Heart right ventricle (tissue), 16 donors: ENCODE data around the gene PIK3R1. TPM values are rescaled to one million over a fixed set of nuclear protein-coding genes. Genes with fewer than 3 reads are reported as not detected.

Source experiments
- ATAC-seq, 8 donors: fragments of 200-7000 bp; cut with Tn5 transposase; one replicate each; pipeline ENCODE4 v1.9.1; 2020; ENCODE audit warnings: mild to moderate bottlenecking in 8 of 8, moderate library complexity in 8 of 8, moderate number of reproducible peaks in 1 of 8
- DNase-seq, 2 donors: peaks; one replicate each; pipeline ENCODE4 v3.0.0-alpha.2; 2020
- H3K27ac ChIP-seq, 10 donors: fragments of 200-600 bp; sonication (generic) in 2 of 10; one replicate each; pipeline versions ENCODE4 v1.5.0 to v1.8.0; 2020 to 2022; ENCODE audit warnings: mild to moderate bottlenecking in 3 of 10
- H3K27me3 ChIP-seq, 7 donors: fragments of 200-600 bp; one replicate each; pipeline ENCODE4 v1.8.0; 2021 to 2022; ENCODE audit warnings: mild to moderate bottlenecking in 2 of 7
- H3K36me3 ChIP-seq, 9 donors: fragments of 200-600 bp; sonication (generic) in 1 of 9; one replicate each; pipeline versions ENCODE4 v1.5.0 to v1.8.0; 2020 to 2022; ENCODE audit warnings: mild to moderate bottlenecking in 2 of 9
- H3K4me1 ChIP-seq, 9 donors: fragments of 200-600 bp; sonication (generic) in 1 of 9; one replicate each; pipeline versions ENCODE4 v1.5.0 to v1.8.0; 2020 to 2022; ENCODE audit warnings: mild to moderate bottlenecking in 4 of 9
- H3K4me3 ChIP-seq, 10 donors: fragments of 200-600 bp; sonication (generic) in 2 of 10; one replicate each; pipeline versions ENCODE4 v1.5.0 to v1.8.0; 2020 to 2022; ENCODE audit warnings: mild to moderate bottlenecking in 7 of 10, moderate library complexity in 2 of 10
- H3K9me3 ChIP-seq, 11 donors: fragments of 200-600 bp in 10 of 11; sonication (generic) in 2 of 11; one replicate each; pipeline versions ENCODE4 v1.5.0 to v1.8.0; 2013 to 2022; ENCODE audit warnings: mild to moderate bottlenecking in 2 of 11, control low read depth in 1 of 11, moderate library complexity in 1 of 11
- WGBS, 2 donors: extraction: QIAGEN DNeasy Blood & Tissue Kit; methylation state at CpG; one replicate each; pipeline ENCODE4 v1.1.7; 2013; ENCODE audit warnings: inconsistent platforms in 1 of 2; 5-methylcytosine and 5-hydroxymethylcytosine counted together
- intact Hi-C, 10 donors: fragments of 100-400 bp; cut with DNase I; formaldehyde crosslinking; loops; one replicate each; pipeline versions ENCODE4 v1.11.1 to v1.14.2; 2022
- polyA plus RNA-seq, 2 donors: library from polyadenylated mRNA; stranded (reverse); fragments of 200-250 nt; gene quantifications; one replicate each; pipeline ENCODE4 v1.2.3, GENCODE V29; 2013
- total RNA-seq, 10 donors: library from RNA; stranded (reverse); fragmentation: NEBNext Ultra II Directional in 3 of 10; extraction: Animal tissue kit (Norgen Biotek cat#: 25700) in 3 of 10; gene quantifications; one replicate each; pipeline versions ENCODE4 v1.2.1 to v1.2.4, GENCODE V29; 2021 to 2023
- TF ChIP-seq, protein P1 (sequence below), 9 donors: fragments of 200-600 bp; sonication (generic) in 2 of 9; IDR thresholded peaks; one replicate each; pipeline versions ENCODE4 v1.5.0 to v1.8.0; 2021 to 2022; ENCODE audit warnings: antibody characterized with exemption in 9 of 9, mild to moderate bottlenecking in 5 of 9, moderate library complexity in 1 of 9
- donor health status: Arrhythmogenic right ventricular cardiomyopathy.
- donor health status: ischemic (EF 13 %, LVEDD 7.1; RV severe dilation, severe dysfunction).
- donor health status: healthy with polysubstance abuse.
- donor health status: DM: no; HTN: yes; CAD: no.
- donor health status: DM: no; HTN: no; CAD: no.
- donor health status: ischemic (EF 25% LVEDD 6.9; RV normal size, moderate dysfunction).
- donor health status: ischemic (EF 25% LVEDD 5.7; RV mildly dilated, moderate dysfunction).
- donor health status: healthy.
- donor health status: DM: yes; HTN: yes; CAD: no.
- donor health status: Ischemic cardiomyopathy.
- donor health status: ischemic (EF 35%, LVEDD 5.7; RV mildly dilated, moderate dysfunction).
- donor health status: nonischemic (EF 11% LVEDD 7.7; RV severe dilation, severe dysfunction).
- donor health status: DM: yes; HTN: yes; CAD: no.
- donor health status: PGD.
- donor health status: ischemic (EF 29% LVEDD 5.4; RV normal size, mild dysfunction).
- donor health status: nonischemic (EF 23%, LVEDD 6.1; RV moderate dilation, normal function).

Gene PIK3R1
- total and polyA plus RNA-seq, 12 donors: 12.2 to 269 (median 125) TPM

DNA sequence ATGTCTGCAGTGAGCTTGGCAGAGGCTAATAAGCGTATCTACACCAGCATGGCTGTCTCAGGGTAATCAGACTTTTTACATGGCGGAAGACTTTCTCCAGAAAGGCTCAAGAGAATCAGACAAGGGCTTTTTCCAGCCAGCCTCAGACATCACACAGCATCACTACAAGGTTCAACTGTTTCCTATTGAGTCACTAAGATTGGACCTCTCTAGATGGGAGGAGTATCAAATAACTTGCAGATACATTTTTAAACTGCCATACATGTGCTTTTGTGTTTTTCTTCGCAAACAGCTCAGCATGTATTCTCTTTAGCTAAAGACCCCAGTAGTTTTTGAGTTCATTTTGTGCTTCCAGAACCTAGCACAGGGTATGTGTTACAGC is 22.9 kb upstream of the PIK3R1 start:
- no peak for DNase-seq
- TF ChIP-seq, protein P1, sequence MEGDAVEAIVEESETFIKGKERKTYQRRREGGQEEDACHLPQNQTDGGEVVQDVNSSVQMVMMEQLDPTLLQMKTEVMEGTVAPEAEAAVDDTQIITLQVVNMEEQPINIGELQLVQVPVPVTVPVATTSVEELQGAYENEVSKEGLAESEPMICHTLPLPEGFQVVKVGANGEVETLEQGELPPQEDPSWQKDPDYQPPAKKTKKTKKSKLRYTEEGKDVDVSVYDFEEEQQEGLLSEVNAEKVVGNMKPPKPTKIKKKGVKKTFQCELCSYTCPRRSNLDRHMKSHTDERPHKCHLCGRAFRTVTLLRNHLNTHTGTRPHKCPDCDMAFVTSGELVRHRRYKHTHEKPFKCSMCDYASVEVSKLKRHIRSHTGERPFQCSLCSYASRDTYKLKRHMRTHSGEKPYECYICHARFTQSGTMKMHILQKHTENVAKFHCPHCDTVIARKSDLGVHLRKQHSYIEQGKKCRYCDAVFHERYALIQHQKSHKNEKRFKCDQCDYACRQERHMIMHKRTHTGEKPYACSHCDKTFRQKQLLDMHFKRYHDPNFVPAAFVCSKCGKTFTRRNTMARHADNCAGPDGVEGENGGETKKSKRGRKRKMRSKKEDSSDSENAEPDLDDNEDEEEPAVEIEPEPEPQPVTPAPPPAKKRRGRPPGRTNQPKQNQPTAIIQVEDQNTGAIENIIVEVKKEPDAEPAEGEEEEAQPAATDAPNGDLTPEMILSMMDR (IDR thresholded peaks at IDR 0.05): no peak
- no peaks in the 10 kb centered on the region for H3K27me3 ChIP-seq
- H3K4me3 ChIP-seq: no peak overlapping the region
- H3K9me3 ChIP-seq: no peaks in the 10 kb centered on the region
- peak in 1 of 8 donors; percentile 14 for ATAC-seq
- intact Hi-C loops: no loop called here
- peak overlapping the region in 1 of 10 donors; percentile 3 for H3K27ac ChIP-seq
- WGBS, 2 donors: 95 to 97% methylated on average over 3 of the region's 3 CpGs
- peaks cover 0 to 32% (median 11%) of the 10 kb centered on the region in 9 donors for H3K4me1 ChIP-seq
- H3K36me3 ChIP-seq: no peaks in the 10 kb centered on the region

DNA sequence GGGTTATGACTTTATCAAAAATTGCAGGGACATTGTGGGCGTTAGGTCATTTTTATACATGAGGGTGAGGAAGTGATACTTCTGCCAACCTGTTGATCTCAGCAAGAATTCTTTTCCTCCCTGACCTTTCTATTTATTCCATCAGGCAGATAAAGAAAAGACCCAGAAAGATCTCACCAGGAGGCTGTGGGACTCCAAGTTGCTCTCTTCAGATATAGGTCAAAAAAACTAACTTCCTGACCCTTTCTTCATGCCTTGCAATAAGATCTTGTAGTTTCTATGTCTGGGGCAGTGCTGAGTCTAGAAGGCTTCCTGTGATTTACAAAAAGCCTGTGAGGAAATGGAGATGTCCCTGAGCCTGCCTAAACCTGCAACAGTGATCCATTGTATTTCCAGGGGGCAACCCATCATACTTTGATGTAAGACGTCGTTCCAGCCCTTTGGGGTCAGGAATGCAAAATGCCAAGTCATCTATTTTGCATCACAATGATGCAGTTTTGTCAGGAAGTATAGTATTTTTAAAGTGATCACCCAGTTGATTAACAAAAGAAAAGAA is 22.0 kb upstream of the PIK3R1 start:
- ATAC-seq (peak in 1 of 8 donors; percentile 20), DNase-seq (no peak)
- no peaks in the 10 kb centered on the region for H3K9me3 ChIP-seq
- 40% methylated on average over 3 of the region's 3 CpGs for WGBS, 2 donors
- H3K4me3 ChIP-seq: no peak overlapping the region
- H3K4me1 ChIP-seq: peaks cover 0 to 35% (median 11%) of the 10 kb centered on the region in 9 donors
- no peaks in the 10 kb centered on the region for H3K36me3 ChIP-seq
- H3K27me3 ChIP-seq: no peaks in the 10 kb centered on the region
- intact Hi-C loops: no loop called here
- peak overlapping the region in 2 of 10 donors; percentile 11 to 21 for H3K27ac ChIP-seq
- TF ChIP-seq, protein P1 (IDR thresholded peaks at IDR 0.05): no peak

DNA sequence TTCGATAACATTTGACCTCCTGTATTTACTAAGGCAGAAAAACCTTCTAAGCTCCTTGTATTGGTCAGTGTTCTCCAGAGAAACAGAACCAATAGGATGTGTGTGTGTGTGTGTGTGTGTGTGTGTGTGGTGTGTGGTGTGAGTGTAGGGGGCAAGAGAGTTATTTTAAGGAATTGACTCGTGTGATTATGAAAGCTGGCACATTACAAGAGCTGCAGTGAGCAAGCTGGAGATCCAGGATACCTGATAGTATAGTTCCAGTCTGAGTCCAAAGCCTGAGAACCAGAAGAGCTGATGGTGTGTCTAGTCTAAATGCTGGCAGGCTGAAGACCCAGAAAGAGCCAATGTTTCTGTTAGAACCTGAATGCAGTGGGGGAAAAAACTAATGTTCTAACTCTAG is 21.2 kb upstream of the PIK3R1 start:
- intact Hi-C loops: no loop called here
- DNase-seq (no peak), ATAC-seq (peak in 1 of 8 donors; percentile 39)
- no peaks in the 10 kb centered on the region for H3K9me3 ChIP-seq
- H3K4me3 ChIP-seq: no peak overlapping the region
- 62 to 63% methylated on average over 2 of the region's 2 CpGs for WGBS, 2 donors
- H3K27me3 ChIP-seq: no peaks in the 10 kb centered on the region
- TF ChIP-seq, protein P1 (IDR thresholded peaks at IDR 0.05): no peak
- no peaks in the 10 kb centered on the region for H3K36me3 ChIP-seq
- peaks cover 0 to 35% (median 11%) of the 10 kb centered on the region in 9 donors for H3K4me1 ChIP-seq
- H3K27ac ChIP-seq: no peak overlapping the region

DNA sequence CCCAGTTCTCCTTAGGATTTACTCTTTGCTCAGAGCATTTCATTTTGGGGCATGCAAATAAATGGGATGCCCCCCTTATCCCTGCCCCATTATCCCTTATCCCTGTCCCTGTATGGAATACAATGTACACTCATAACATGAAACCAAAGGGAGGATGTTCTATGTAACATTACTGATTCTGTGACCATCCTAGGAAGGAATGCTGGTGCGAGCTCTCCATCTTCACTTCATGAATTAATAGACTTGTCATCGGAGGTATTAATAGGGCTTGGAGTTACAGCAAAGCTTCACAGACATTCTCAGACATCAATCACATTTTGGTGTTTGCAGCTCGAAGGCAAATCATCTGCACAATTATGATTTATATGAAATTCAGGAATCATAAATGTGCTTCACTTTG is 20.4 kb upstream of the PIK3R1 start:
- no peak for ATAC-seq
- TF ChIP-seq, protein P1 (IDR thresholded peaks at IDR 0.05): no peak
- no peak overlapping the region for H3K4me3 ChIP-seq
- no peaks in the 10 kb centered on the region for H3K9me3 ChIP-seq
- intact Hi-C loops: no loop called here
- DNase-seq: no peak
- WGBS, 2 donors: 82 to 90% methylated on average over 3 of the region's 3 CpGs
- no peaks in the 10 kb centered on the region for H3K27me3 ChIP-seq
- H3K4me1 ChIP-seq: peaks cover 0 to 35% (median 11%) of the 10 kb centered on the region in 9 donors
- H3K36me3 ChIP-seq: no peaks in the 10 kb centered on the region
- H3K27ac ChIP-seq: no peak overlapping the region
